GM18505 (cell line): ENCODE measurements around the gene SEMA4D.

ENCODE experiments used
- ATAC-seq: cut with Tn5 transposase; IDR thresholded peaks from one replicate; pipeline ENCODE4 v1.9.1; 2021; ENCODE audit not compliant: unreplicated experiment
- POLR2A ChIP-seq: IDR thresholded peaks from 4 replicates; pipeline ENCODE4 v1.6.1; 2011; ENCODE audit warnings: borderline replicate concordance; ENCODE audit not compliant: insufficient read depth, insufficient read length; ENCODE audit errors: extremely low read depth

SEMA4D gene

GRCh38 chr9:89314955-89315354, 183.0 kb downstream of the SEMA4D start:
- no peak for TF ChIP-seq POLR2A
- ATAC-seq = no peak

GRCh38 chr9:89313842-89314241, 184.1 kb downstream of the SEMA4D start:
- TF ChIP-seq POLR2A = no peak
- no peak for ATAC-seq

GRCh38 chr9:89312222-89312571, 185.7 kb downstream of the SEMA4D start:
- TF ChIP-seq POLR2A = no peak
- ATAC-seq = no peak

GRCh38 chr9:89311346-89312221, 186.3 kb downstream of the SEMA4D start:
- no peak for TF ChIP-seq POLR2A
- no peak for ATAC-seq
